ENCODE data around the gene CLEC4G.

DNA sequence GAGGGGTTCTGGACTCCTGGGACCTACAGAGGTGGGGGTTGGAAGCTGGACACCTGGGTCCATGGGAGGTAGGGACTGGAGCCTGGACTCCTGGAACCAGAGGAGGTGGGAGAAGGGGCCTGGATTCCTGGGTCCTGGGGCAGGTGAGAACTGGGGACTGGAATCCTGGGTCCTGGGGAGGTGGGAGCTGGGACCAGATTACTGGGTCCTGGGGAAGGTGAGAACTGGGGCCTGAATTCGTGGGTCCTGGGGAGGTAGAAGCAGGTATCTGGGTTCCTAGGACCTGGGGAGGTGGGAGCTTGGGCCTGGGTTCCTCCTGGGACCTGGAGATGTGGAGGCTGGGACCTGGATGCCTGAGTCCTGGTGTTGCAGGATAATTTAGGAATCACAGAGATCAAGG, 31.8 kb upstream of the CLEC4G start:
- TF ChIP-seq, protein P1, sequence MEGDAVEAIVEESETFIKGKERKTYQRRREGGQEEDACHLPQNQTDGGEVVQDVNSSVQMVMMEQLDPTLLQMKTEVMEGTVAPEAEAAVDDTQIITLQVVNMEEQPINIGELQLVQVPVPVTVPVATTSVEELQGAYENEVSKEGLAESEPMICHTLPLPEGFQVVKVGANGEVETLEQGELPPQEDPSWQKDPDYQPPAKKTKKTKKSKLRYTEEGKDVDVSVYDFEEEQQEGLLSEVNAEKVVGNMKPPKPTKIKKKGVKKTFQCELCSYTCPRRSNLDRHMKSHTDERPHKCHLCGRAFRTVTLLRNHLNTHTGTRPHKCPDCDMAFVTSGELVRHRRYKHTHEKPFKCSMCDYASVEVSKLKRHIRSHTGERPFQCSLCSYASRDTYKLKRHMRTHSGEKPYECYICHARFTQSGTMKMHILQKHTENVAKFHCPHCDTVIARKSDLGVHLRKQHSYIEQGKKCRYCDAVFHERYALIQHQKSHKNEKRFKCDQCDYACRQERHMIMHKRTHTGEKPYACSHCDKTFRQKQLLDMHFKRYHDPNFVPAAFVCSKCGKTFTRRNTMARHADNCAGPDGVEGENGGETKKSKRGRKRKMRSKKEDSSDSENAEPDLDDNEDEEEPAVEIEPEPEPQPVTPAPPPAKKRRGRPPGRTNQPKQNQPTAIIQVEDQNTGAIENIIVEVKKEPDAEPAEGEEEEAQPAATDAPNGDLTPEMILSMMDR (IDR thresholded peaks at IDR 0.05; ENCODE audit: low read length) = no peak
- TF ChIP-seq EZH2phosphoT487 (IDR thresholded peaks at IDR 0.05; ENCODE audit: low read length) = no peak
